CD8-positive, alpha-beta memory T cell (primary cell): ENCODE measurements around the gene RNF135. TPM values are rescaled to one million over a fixed set of nuclear protein-coding genes. Genes with fewer than 3 reads are reported as not detected.

ENCODE experiments used
- CTCF ChIA-PET: fragments of 350-600 bp; sonication (Branson Sonifier 250); formaldehyde crosslinking; loops from one replicate; lab custom pipeline; 2021; ENCODE audit warnings: antibody characterized with exemption; lab: Charles Lee
- POLR2A ChIA-PET: fragments of 350-600 bp; sonication (Branson Sonifier 250); formaldehyde crosslinking; loops from one replicate; lab custom pipeline; 2021; ENCODE audit warnings: antibody characterized with exemption; lab: Charles Lee
- DNase-seq, 5 donors: peaks; one replicate each; pipeline versions ENCODE4 v3.0.0 to v3.0.0-alpha.2; 2020 to 2022; ENCODE audit warnings: mixed read lengths in 1 of 5
- H3K27ac ChIP-seq: one replicate; pipeline ENCODE4 v1.7.0; 2013; ENCODE audit warnings: low read depth, mild to moderate bottlenecking, low read length, moderate library complexity
- H3K27me3 ChIP-seq: 2 replicates; pipeline ENCODE4 v1.7.0; 2013; ENCODE audit warnings: low read length, mild to moderate bottlenecking; ENCODE audit not compliant: insufficient read depth, poor library complexity, severe bottlenecking
- H3K36me3 ChIP-seq: 2 replicates; pipeline ENCODE4 v1.7.0; 2013; ENCODE audit warnings: mild to moderate bottlenecking, low read length, moderate library complexity; ENCODE audit not compliant: insufficient read depth
- H3K4me1 ChIP-seq: 2 replicates; pipeline ENCODE4 v1.7.0; 2013; ENCODE audit warnings: mild to moderate bottlenecking, low read length, moderate library complexity; ENCODE audit not compliant: insufficient read depth
- H3K4me3 ChIP-seq: 2 replicates; pipeline ENCODE4 v1.7.0; 2013; ENCODE audit warnings: mild to moderate bottlenecking, low read length
- H3K9me3 ChIP-seq: 2 replicates; pipeline ENCODE4 v1.7.0; 2013; ENCODE audit warnings: mild to moderate bottlenecking, low read length
- H3K27ac Mint-ChIP-seq, 8 donors: one replicate each; pipeline ENCODE4 v1.8.0; 2020 to 2021; ENCODE audit warnings: mixed read lengths in 8 of 8, mild to moderate bottlenecking in 6 of 8, inconsistent platforms in 3 of 8, moderate library complexity in 3 of 8
- H3K27me3 Mint-ChIP-seq, 2 donors: one replicate each; pipeline ENCODE4 v1.8.0; 2020 to 2021; ENCODE audit warnings: mixed read lengths in 2 of 2, mild to moderate bottlenecking in 1 of 2, moderate library complexity in 1 of 2
- H3K36me3 Mint-ChIP-seq, 3 donors: one replicate each; pipeline ENCODE4 v1.8.0; 2020 to 2021; ENCODE audit warnings: mixed read lengths in 3 of 3, inconsistent platforms in 1 of 3, mild to moderate bottlenecking in 1 of 3
- H3K4me1 Mint-ChIP-seq, 3 donors: one replicate each; pipeline ENCODE4 v1.8.0; 2020 to 2021; ENCODE audit warnings: mixed read lengths in 3 of 3, inconsistent platforms in 1 of 3, mild to moderate bottlenecking in 1 of 3
- H3K4me3 Mint-ChIP-seq, 7 donors: one replicate each; pipeline ENCODE4 v1.8.0; 2020 to 2021; ENCODE audit warnings: mixed read lengths in 7 of 7, mild to moderate bottlenecking in 6 of 7, moderate library complexity in 4 of 7, inconsistent platforms in 2 of 7
- H3K9me3 Mint-ChIP-seq, 5 donors: one replicate each; pipeline ENCODE4 v1.8.0; 2020 to 2022; ENCODE audit warnings: mixed read lengths in 5 of 5, mild to moderate bottlenecking in 3 of 5, moderate library complexity in 2 of 5, inconsistent platforms in 1 of 5
- polyA plus RNA-seq: library from polyadenylated mRNA; unstranded; fragments of 300-500 nt; fragmentation: Illumina TruSeq; gene quantifications from one replicate; pipeline ENCODE4 v1.2.3, GENCODE V29; 2021
- total RNA-seq, 2 experiments: library from RNA; stranded (reverse); gene quantifications; one replicate each; pipeline ENCODE4 v1.2.3, GENCODE V29; 2021

RNF135 gene
- total RNA-seq (1 to 10 TPM; 7.5 to 7.9 TPM), polyA plus RNA-seq (9.2 TPM)

DNA sequence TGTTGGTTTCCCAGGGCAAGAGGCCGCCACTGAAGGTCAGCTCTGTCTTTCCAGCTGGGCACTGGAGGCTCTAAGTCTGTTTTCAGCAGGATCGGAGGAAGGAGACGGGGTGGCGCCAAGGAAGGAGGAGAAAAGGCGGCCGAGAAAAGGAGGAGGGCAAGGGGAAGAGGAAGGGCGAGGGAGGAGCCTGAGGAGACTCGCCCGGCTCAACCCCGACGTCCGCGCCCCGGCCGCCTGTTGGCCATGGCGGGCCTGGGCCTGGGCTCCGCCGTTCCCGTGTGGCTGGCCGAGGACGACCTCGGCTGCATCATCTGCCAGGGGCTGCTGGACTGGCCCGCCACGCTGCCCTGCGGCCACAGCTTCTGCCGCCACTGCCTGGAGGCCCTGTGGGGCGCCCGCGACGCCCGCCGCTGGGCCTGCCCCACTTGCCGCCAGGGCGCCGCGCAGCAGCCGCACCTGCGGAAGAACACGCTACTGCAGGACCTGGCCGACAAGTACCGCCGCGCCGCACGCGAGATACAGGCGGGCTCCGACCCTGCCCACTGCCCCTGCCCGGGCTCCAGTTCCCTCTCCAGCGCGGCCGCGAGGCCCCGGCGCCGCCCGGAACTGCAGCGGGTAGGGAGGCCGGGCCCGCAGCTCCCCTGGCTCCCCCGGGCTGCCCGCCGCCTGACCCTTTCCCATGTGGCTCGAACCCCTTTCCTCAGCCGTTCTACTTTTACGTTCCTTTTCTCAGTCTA, at the start of gene RNF135:
Gene RNF135, plus strand, starts transcription at position 209 of the 737 bp plus-strand sequence. Its CDS starts 35 bp downstream, at position 244.
- Mint-ChIP-seq H3K9me3 (no peaks in the 10 kb centered on the region), H3K4me3 (peak within 1 kb of the TSS; percentile 83 to 99 (median 95)), H3K27me3 (peaks cover 7 to 15% of the 10 kb centered on the region in 2 donors), H3K36me3 (peaks cover 0 to 10% (median 4%) of the 10 kb centered on the region in 3 donors), H3K27ac (peak within 1 kb of the TSS; percentile 48 to 96 (median 93)), H3K4me1 (peaks cover 28 to 47% (median 37%) of the 10 kb centered on the region in 3 donors)
- Histone ChIP-seq H3K36me3 (no peaks in the 10 kb centered on the region), H3K9me3 (no peaks in the 10 kb centered on the region), H3K4me3 (peak within 1 kb of the TSS; percentile 67), H3K27ac (peak within 1 kb of the TSS; percentile 31), H3K27me3 (no peaks in the 10 kb centered on the region), H3K4me1 (peaks cover 4% of the 10 kb centered on the region)
- peak; percentile 26 to 67 (median 36) for DNase-seq
- POLR2A ChIA-PET = interaction anchor here (0.5 kb wide), 1 partner anchor 32 kb away, joined by 3 read pairs; no protein-coding TSS in a partner anchor
- CTCF ChIA-PET = no interaction called here

GRCh38 chr17:30921544-30922196, 49.2 kb upstream of the RNF135 start, which contains the start of gene ADAP2:
Gene ADAP2, plus strand, starts transcription at chr17:30921945. Its CDS starts 70 bp downstream, at chr17:30922015.
- Histone ChIP-seq H3K4me1 (no peaks in the 10 kb centered on the region), H3K9me3 (no peaks in the 10 kb centered on the region), H3K4me3 (no peak within 1 kb of the TSS), H3K27ac (no peak within 1 kb of the TSS), H3K36me3 (no peaks in the 10 kb centered on the region), H3K27me3 (peaks cover 11% of the 10 kb centered on the region)
- ChIA-PET CTCF (no interaction called here), POLR2A (no interaction called here)
- no peak for DNase-seq
- Mint-ChIP-seq H3K27ac (peak within 1 kb of the TSS in 1 of 8 donors; percentile 16), H3K4me1 (peaks cover 9 to 19% (median 15%) of the 10 kb centered on the region in 3 donors), H3K4me3 (peak within 1 kb of the TSS; percentile 20 to 79 (median 68)), H3K9me3 (no peaks in the 10 kb centered on the region), H3K36me3 (no peaks in the 10 kb centered on the region), H3K27me3 (peaks cover 46 to 47% of the 10 kb centered on the region in 2 donors)

DNA sequence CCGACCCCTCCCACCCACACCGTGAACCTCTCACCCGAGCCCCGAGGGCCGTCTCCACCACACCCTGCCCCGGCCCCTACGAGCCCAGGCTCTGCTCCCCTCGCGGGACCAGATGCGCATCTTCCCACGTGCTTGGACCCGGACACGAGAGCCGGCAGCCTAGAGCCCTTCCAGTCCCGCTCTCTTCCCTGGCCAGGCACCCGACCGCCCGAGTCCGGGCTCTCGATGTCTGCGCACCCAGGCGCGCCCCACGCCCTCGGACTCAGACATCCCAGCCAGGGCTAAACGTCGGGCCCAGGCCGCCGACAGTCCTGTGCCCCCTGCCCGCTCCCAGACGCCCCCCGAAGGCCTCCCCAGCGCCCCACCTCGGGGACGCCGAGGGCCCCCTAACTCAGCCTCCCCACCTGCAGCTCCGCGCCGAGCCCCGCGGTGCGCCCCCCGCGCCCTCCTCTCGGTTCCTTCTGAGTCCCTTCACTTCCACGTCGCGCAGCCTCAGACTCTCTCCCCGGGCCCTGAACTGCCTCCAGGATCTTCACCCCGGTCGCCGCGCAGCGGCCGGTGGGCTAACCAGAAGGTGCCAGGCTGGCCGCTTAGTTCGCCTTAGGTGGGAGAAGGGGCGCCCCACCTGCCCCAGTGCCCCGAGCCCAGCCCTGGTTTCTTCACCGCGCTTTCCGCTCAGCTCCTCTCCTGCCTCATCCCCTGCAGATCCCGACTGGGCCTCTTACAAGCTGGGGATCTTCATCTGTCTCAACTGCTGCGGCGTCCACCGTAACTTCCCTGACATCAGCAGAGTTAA, 48.4 kb upstream of the RNF135 start:
- Mint-ChIP-seq H3K27me3 (peaks cover 46 to 52% of the 10 kb centered on the region in 2 donors), H3K36me3 (no peaks in the 10 kb centered on the region), H3K27ac (peak overlapping the region in 1 of 8 donors; percentile 16), H3K9me3 (no peaks in the 10 kb centered on the region), H3K4me1 (peaks cover 9 to 19% (median 15%) of the 10 kb centered on the region in 3 donors), H3K4me3 (peak overlapping the region; percentile 3 to 79 (median 67))
- Histone ChIP-seq H3K27ac (no peak overlapping the region), H3K27me3 (peaks cover 11% of the 10 kb centered on the region), H3K9me3 (no peaks in the 10 kb centered on the region), H3K4me1 (no peaks in the 10 kb centered on the region), H3K4me3 (no peak overlapping the region), H3K36me3 (no peaks in the 10 kb centered on the region)
- ChIA-PET POLR2A (no interaction called here), CTCF (no interaction called here)
- DNase-seq = no peak

DNA sequence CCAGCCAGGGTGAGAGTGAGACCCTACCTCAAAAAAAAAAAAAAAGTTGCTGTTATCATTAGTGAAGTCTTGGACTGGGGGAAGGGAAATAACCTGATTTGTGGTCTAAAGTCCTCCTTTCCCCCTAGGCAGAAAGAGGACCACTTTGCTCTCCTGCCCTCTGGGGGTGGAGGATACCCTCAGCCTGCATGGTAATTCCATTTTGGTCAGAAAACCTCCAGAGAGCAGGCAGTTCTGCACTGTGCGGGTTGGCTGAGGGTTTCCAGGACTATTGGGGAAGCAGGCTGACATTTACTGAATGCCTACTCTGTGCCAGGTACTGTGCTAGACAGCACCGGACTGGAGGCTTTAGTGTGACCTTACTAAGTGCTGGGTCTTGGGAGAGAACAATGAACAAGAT, 46.5 kb upstream of the RNF135 start:
- Mint-ChIP-seq H3K27ac (no peak overlapping the region), H3K27me3 (peaks cover 49 to 50% of the 10 kb centered on the region in 2 donors), H3K9me3 (no peaks in the 10 kb centered on the region), H3K36me3 (no peaks in the 10 kb centered on the region), H3K4me3 (no peak overlapping the region), H3K4me1 (peaks cover 9 to 19% (median 15%) of the 10 kb centered on the region in 3 donors)
- no peaks in the 10 kb centered on the region for H3K36me3 ChIP-seq
- POLR2A ChIA-PET = no interaction called here
- H3K4me3 ChIP-seq = no peak overlapping the region
- CTCF ChIA-PET = no interaction called here
- no peaks in the 10 kb centered on the region for H3K9me3 ChIP-seq
- peaks cover 11% of the 10 kb centered on the region for H3K27me3 ChIP-seq
- H3K4me1 ChIP-seq = no peaks in the 10 kb centered on the region
- no peak overlapping the region for H3K27ac ChIP-seq
- DNase-seq = no peak

- Mint-ChIP-seq H3K27ac (no peak overlapping the region), H3K4me1 (peaks cover 4 to 11% (median 7%) of the 10 kb centered on the region in 3 donors), H3K4me3 (no peak overlapping the region), H3K9me3 (no peaks in the 10 kb centered on the region), H3K36me3 (no peaks in the 10 kb centered on the region), H3K27me3 (peaks cover 34 to 41% of the 10 kb centered on the region in 2 donors)
- Histone ChIP-seq H3K4me3 (no peak overlapping the region), H3K4me1 (no peaks in the 10 kb centered on the region), H3K9me3 (no peaks in the 10 kb centered on the region), H3K36me3 (no peaks in the 10 kb centered on the region), H3K27me3 (peaks cover 6% of the 10 kb centered on the region), H3K27ac (no peak overlapping the region)
- ChIA-PET CTCF (interaction anchor here (0.6 kb wide), 1 partner anchor 1554 kb away, joined by 3 read pairs; no protein-coding TSS in a partner anchor), POLR2A (no interaction called here)
- no peak for DNase-seq
These were observed 44.3 kb upstream of the RNF135 start for GRCh38 chr17:30926516-30926915.

DNA sequence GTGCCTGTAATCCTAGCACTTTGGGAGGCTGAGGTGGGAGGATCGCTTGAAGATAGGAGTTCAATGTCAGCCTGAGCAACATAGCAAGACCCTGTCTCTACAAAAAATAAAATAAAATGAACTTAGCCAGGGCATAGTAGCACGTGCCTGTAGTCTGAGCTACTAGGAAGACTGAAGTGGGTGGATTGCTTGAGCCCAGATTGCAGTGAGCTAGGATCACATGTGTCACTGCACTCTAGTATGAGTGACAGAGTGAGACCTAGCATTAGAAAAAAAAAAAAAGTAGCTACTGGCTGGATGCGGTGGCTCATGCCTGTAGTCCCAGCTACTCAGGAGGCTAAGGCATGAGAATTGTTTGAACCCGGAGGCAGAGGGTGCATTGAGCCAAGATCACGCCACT, 43.1 kb upstream of the RNF135 start:
- POLR2A ChIA-PET = no interaction called here
- H3K4me1 ChIP-seq = no peaks in the 10 kb centered on the region
- CTCF ChIA-PET = interaction anchor here (0.6 kb wide), 1 partner anchor 872 kb away, joined by 3 read pairs; no protein-coding TSS in a partner anchor

GRCh38 chr17:30928584-30928983, 42.3 kb upstream of the RNF135 start:
- H3K36me3 ChIP-seq = no peaks in the 10 kb centered on the region
- peaks cover 5% of the 10 kb centered on the region for H3K27me3 ChIP-seq
- H3K27ac ChIP-seq = no peak overlapping the region
- ChIA-PET CTCF (no interaction called here), POLR2A (interaction anchor here (0.5 kb wide), 1 partner anchor 34 kb away, joined by 3 read pairs; no protein-coding TSS in a partner anchor)
- H3K9me3 ChIP-seq = no peaks in the 10 kb centered on the region
- peaks cover 25 to 32% of the 10 kb centered on the region in 2 donors for H3K27me3 Mint-ChIP-seq
- H3K4me1 Mint-ChIP-seq = no peaks in the 10 kb centered on the region
- no peak overlapping the region for H3K4me3 ChIP-seq
- H3K36me3 Mint-ChIP-seq = no peaks in the 10 kb centered on the region
- H3K4me1 ChIP-seq = no peaks in the 10 kb centered on the region
- no peak overlapping the region for H3K4me3 Mint-ChIP-seq
- H3K27ac Mint-ChIP-seq = peak overlapping the region in 1 of 8 donors; percentile 24
- H3K9me3 Mint-ChIP-seq = no peaks in the 10 kb centered on the region
- no peak for DNase-seq

More for the DNA sequence above, 43.1 kb upstream of the RNF135 start:
- DNase-seq = no peak
- no peak overlapping the region for H3K27ac Mint-ChIP-seq
- H3K4me1 Mint-ChIP-seq = peaks cover 2 to 3% (median 3%) of the 10 kb centered on the region in 3 donors
- H3K27me3 Mint-ChIP-seq = peaks cover 28 to 39% of the 10 kb centered on the region in 2 donors
- H3K4me3 Mint-ChIP-seq = no peak overlapping the region
- H3K4me3 ChIP-seq = no peak overlapping the region
- no peaks in the 10 kb centered on the region for H3K9me3 Mint-ChIP-seq
- H3K9me3 ChIP-seq = no peaks in the 10 kb centered on the region
- H3K36me3 ChIP-seq = no peaks in the 10 kb centered on the region
- no peaks in the 10 kb centered on the region for H3K36me3 Mint-ChIP-seq
- H3K27ac ChIP-seq = no peak overlapping the region
- peaks cover 5% of the 10 kb centered on the region for H3K27me3 ChIP-seq
